ENCODE measurements around the gene MGAT5. TPM values are rescaled to one million over a fixed set of nuclear protein-coding genes. Genes with fewer than 3 reads are reported as not detected.

Gene MGAT5
- total RNA-seq, 1 experiment from 2014 or later = 11.5 TPM

GRCh38 chr2:134348760-134349159 is 94.9 kb downstream of the MGAT5 start:
- H3K9me3 ChIP-seq = no peaks in the 10 kb centered on the region

GRCh38 chr2:134351016-134351415 is 97.1 kb downstream of the MGAT5 start:
- Histone ChIP-seq H3K27me3 (no peaks in the 10 kb centered on the region), H3K36me3 (no peaks in the 10 kb centered on the region; the same call in 1 of the 2 replicates), H3K4me3 (no peak overlapping the region), H3K9me3 (no peaks in the 10 kb centered on the region)
- DNase-seq = no peak

More at GRCh38 chr2:134348760-134349159, 94.9 kb downstream of the MGAT5 start:
- no peaks in the 10 kb centered on the region; the same call in 1 of the 2 replicates for H3K36me3 ChIP-seq
- no peaks in the 10 kb centered on the region for H3K27me3 ChIP-seq
- DNase-seq = no peak
- no peak overlapping the region for H3K4me3 ChIP-seq

- no peak for DNase-seq
- Histone ChIP-seq H3K4me3 (no peak overlapping the region), H3K27me3 (no peaks in the 10 kb centered on the region), H3K36me3 (no peaks in the 10 kb centered on the region; the same call in 1 of the 2 replicates), H3K9me3 (no peaks in the 10 kb centered on the region)
Observed at GRCh38 chr2:134351899-134352298, 98.0 kb downstream of the MGAT5 start.

GRCh38 chr2:134352844-134353243 is 99.0 kb downstream of the MGAT5 start:
- Histone ChIP-seq H3K4me3 (no peak overlapping the region), H3K9me3 (no peaks in the 10 kb centered on the region), H3K27me3 (no peaks in the 10 kb centered on the region), H3K36me3 (no peaks in the 10 kb centered on the region; the same call in 1 of the 2 replicates)
- no peak for DNase-seq

GRCh38 chr2:134354611-134355010 is 100.7 kb downstream of the MGAT5 start:
- no peaks in the 10 kb centered on the region; the same call in 1 of the 2 replicates for H3K36me3 ChIP-seq
- H3K9me3 ChIP-seq = no peaks in the 10 kb centered on the region
- DNase-seq = no peak
- no peak overlapping the region for H3K4me3 ChIP-seq
- H3K27me3 ChIP-seq = no peaks in the 10 kb centered on the region

DNA sequence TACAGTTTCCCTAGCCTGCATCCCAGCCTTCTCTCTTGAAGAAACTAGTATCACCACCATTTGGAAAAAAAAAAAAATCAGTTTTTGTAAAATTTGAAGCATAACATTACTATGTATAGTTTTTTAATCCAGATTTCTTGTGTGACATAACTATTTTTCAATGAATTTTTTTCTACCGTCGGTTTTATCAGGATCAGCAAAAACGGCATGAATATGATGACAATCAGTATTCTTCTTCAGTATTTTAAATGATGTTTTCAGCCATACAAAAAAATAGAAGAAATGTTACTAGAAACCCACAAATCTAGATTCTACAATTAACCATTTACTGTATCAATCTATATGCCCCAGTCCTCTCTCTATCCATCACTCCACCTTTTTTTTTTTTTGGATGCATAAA is 103.9 kb downstream of the MGAT5 start:
- no peaks in the 10 kb centered on the region for H3K9me3 ChIP-seq

DNA sequence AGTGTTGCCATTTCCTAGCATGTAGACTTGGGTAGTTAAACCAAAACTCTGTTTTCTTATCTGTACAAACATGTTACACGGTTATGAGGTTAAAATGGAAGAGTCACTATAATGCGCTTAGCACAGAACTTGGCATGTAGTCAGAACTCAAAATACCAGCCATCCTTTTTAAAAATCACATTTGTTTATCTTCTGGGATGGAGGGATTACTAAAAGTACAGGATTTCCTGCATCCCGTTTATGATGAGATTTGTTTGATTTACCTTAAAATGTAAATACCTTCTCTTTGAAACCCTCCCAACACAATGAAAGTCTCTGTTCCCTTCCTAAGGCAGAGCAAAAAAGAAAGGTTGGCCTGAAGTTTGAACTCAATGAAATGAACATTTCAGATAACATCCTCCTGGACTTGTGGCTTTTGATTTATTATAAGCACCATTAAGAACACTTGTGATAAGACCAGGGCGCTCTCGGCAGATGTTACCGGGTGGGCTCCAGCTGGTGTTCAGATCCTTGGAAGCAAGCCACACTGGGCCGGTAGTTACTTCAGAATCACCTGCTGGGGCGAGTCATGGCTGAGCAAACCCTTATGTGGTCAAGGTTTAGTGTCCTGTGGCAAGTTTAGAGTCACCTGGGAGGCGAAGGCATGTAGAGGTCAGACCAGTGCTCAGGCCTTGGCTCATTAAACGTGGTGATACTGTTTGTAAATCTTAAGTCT is 105.7 kb downstream of the MGAT5 start:
- no peak for DNase-seq
- Histone ChIP-seq H3K27me3 (no peaks in the 10 kb centered on the region), H3K4me3 (no peak overlapping the region), H3K9me3 (no peaks in the 10 kb centered on the region), H3K36me3 (no peaks in the 10 kb centered on the region)

More for the DNA sequence above, 103.9 kb downstream of the MGAT5 start:
- Histone ChIP-seq H3K4me3 (no peak overlapping the region), H3K27me3 (no peaks in the 10 kb centered on the region), H3K36me3 (no peaks in the 10 kb centered on the region; the same call in 1 of the 2 replicates)
- DNase-seq = no peak

GRCh38 chr2:134360745-134361487 is 107.0 kb downstream of the MGAT5 start:
- Histone ChIP-seq H3K27me3 (no peaks in the 10 kb centered on the region), H3K36me3 (no peaks in the 10 kb centered on the region), H3K9me3 (no peaks in the 10 kb centered on the region), H3K4me3 (no peak overlapping the region)
- DNase-seq = no peak

DNA sequence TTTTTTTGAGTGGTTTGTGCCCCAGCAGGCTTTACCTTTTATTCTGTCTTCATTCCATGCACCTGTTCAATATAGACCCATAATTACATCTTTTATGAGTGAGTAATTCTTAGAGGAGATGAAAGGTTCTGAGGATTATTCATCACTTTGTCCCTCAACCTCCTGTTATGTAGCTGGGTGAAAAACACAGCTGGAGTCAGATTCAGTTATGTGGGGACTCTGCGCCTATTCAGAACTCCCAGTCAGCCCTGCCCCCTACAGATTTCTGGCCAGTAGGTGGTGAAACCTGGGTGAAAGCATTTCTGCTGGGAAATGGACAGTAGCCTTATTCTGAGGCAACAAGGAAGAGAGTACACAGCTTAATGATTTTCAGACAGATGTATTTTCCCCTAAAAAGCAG is 107.8 kb downstream of the MGAT5 start:
- no peak for DNase-seq
- Histone ChIP-seq H3K36me3 (no peaks in the 10 kb centered on the region), H3K27me3 (no peaks in the 10 kb centered on the region), H3K9me3 (no peaks in the 10 kb centered on the region), H3K4me3 (no peak overlapping the region)

DNA sequence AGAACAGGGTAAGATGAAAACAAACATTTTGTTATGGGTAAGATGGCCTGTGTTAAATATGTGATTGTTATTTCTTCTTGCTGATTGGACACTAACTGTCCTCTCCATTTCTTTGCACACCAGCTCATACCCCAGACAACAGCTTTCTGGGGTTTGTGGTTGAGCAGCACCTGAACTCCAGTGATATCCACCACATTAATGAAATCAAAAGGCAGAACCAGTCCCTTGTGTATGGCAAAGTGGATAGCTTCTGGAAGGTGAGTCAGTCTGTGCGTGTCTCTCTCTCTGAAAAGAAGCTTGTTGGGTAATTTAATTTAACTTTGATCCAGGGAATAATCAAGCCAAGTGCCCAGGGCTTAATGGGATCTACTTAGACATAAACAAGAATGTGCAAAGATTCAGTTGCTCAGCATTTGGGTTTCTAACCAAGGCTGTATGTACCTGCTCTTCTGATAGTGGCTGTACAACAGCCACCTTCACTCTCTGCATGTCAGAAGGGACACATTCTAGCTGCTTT is 108.3 kb downstream of the MGAT5 start:
- DNase-seq = no peak
- no peak overlapping the region for H3K4me3 ChIP-seq
- no peaks in the 10 kb centered on the region for H3K36me3 ChIP-seq
- no peaks in the 10 kb centered on the region for H3K9me3 ChIP-seq
- no peaks in the 10 kb centered on the region for H3K27me3 ChIP-seq

DNA sequence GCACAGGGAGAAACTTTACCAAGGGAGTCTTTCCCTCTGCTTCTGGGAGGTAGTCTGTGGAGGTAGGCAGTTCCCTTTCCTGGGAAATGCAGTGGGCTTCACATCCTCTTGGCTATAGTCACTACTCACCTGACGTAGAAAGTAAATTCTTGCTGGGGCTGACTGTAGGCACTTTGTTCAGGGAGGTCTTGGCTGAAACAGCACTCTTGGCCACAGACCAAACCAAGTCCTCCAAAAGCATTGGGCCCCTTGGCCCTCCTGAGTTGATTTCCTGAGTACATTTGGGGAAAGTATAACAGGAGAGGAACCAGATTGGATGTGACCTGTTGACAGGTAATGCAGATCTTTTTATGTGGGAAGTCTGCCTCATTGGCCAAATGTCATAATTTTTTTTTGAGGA is 108.9 kb downstream of the MGAT5 start:
- no peak for DNase-seq
- Histone ChIP-seq H3K36me3 (no peaks in the 10 kb centered on the region), H3K27me3 (no peaks in the 10 kb centered on the region), H3K9me3 (no peaks in the 10 kb centered on the region), H3K4me3 (no peak overlapping the region)

GRCh38 chr2:134365356-134365755 is 111.5 kb downstream of the MGAT5 start:
- H3K4me3 ChIP-seq = no peak overlapping the region
- no peaks in the 10 kb centered on the region for H3K9me3 ChIP-seq
- H3K27me3 ChIP-seq = no peaks in the 10 kb centered on the region
- no peak for DNase-seq
- H3K36me3 ChIP-seq = no peaks in the 10 kb centered on the region

GRCh38 chr2:134366359-134366758 is 112.5 kb downstream of the MGAT5 start:
- Histone ChIP-seq H3K4me3 (no peak overlapping the region), H3K27me3 (no peaks in the 10 kb centered on the region), H3K9me3 (no peaks in the 10 kb centered on the region), H3K36me3 (no peaks in the 10 kb centered on the region)
- DNase-seq = no peak

- no peak for DNase-seq
- Histone ChIP-seq H3K27me3 (no peaks in the 10 kb centered on the region), H3K36me3 (no peaks in the 10 kb centered on the region), H3K9me3 (no peaks in the 10 kb centered on the region), H3K4me3 (no peak overlapping the region)
Observed at GRCh38 chr2:134367213-134367612, 113.3 kb downstream of the MGAT5 start.

GRCh38 chr2:134368009-134368817 is 114.3 kb downstream of the MGAT5 start:
- Histone ChIP-seq H3K4me3 (no peak overlapping the region), H3K27me3 (no peaks in the 10 kb centered on the region), H3K9me3 (no peaks in the 10 kb centered on the region), H3K36me3 (no peaks in the 10 kb centered on the region)
- peak; percentile 5 for DNase-seq

DNA sequence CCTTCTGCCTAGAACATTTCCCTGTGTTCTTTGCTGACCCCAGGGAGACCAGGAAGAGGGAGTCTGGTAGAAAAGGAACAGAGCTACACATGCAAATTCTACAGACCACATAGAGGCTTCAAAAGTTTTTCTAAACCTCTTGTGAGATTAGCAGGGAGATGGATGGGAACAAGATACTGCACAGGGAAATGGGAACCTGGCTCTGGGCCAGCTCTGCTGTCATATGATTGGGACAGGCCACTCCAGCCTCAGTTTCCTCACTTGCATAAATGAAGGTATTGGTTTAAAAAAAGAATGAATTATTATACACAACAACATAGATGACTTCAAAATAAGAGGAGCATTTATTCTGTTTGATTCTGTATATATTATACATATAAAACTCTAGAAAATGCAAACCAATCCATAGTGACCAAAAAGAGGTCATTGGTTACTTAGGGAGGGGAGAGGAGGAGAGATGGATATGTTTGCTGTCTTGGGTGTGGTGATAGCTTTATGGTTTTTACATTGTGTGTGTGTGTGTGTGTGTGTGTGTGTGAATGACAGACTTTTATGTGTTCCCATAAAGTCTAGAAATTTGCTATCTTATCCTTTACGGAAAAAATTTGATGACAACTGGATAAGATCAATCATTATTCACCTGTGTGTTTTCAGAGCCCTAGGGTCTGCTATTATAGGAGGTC is 115.5 kb downstream of the MGAT5 start:
- H3K4me3 ChIP-seq = no peak overlapping the region
- H3K27me3 ChIP-seq = no peaks in the 10 kb centered on the region
- H3K9me3 ChIP-seq = no peaks in the 10 kb centered on the region
- no peak for DNase-seq
- no peaks in the 10 kb centered on the region for H3K36me3 ChIP-seq

Data from MG63 (cell line).